ENCODE measurements around the gene ELF5.
A peak's percentile ranks its signal among the peaks of the same experiment; 100 is the strongest.

ELF5 gene

GRCh38 chr11:34457607-34458006 lies 56.0 kb downstream of the ELF5 start:
- no peaks in the 10 kb centered on the region for H3K4me1 Mint-ChIP-seq
- H3K27ac Mint-ChIP-seq, result no peak overlapping the region
- peaks cover 19% of the 10 kb centered on the region for H3K36me3 Mint-ChIP-seq
- no peaks in the 10 kb centered on the region for H3K9me3 Mint-ChIP-seq
- H3K27me3 Mint-ChIP-seq, result no peaks in the 10 kb centered on the region
- no peak overlapping the region for H3K4me3 Mint-ChIP-seq

- H3K36me3 Mint-ChIP-seq, result peaks cover 23% of the 10 kb centered on the region
- no peak overlapping the region for H3K27ac Mint-ChIP-seq
Measured at GRCh38 chr11:34454308-34455032, 59.1 kb downstream of the ELF5 start.

DNA sequence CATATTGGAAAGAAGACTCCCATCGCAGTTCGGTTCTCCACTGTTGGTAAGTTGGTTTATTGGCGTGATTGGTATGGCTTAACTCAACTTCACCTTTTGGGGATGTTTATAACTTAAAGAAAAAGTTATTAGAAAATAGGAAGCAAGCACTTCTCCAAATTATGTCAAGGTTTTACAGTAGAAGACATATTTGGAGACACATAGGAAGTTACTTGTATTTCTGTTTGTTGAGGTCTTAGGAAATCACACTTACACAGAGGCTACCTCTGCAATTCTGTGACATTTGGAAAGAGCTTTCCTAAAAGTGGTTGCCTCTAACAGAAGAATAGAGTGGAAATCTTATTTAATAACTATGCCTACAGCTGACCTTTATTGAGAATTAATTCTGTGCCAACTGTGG lies 62.5 kb downstream of the ELF5 start:
- Mint-ChIP-seq H3K4me3 (no peak overlapping the region), H3K27ac (no peak overlapping the region), H3K27me3 (no peaks in the 10 kb centered on the region), H3K9me3 (no peaks in the 10 kb centered on the region), H3K36me3 (peaks cover 17% of the 10 kb centered on the region), H3K4me1 (peaks cover 35% of the 10 kb centered on the region)

More at GRCh38 chr11:34454308-34455032, 59.1 kb downstream of the ELF5 start:
- Mint-ChIP-seq H3K27me3 (no peaks in the 10 kb centered on the region), H3K4me3 (no peak overlapping the region), H3K9me3 (no peaks in the 10 kb centered on the region), H3K4me1 (peaks cover 2% of the 10 kb centered on the region)

DNA sequence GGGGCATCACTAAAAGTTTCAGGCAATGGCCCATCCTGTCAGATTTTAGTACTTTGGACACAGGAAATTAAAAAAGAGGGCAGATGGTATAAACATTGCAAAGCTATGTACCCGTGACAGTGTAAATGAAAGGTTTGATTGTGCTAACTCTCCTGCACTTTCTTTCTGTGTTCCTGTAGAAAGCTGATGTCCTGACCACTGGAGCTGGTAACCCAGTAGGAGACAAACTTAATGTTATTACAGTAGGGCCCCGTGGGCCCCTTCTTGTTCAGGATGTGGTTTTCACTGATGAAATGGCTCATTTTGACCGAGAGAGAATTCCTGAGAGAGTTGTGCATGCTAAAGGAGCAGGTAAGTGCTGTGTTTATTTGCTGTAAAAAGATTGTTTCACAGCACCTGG lies 64.6 kb downstream of the ELF5 start:
- H3K36me3 Mint-ChIP-seq, result peaks cover 10% of the 10 kb centered on the region
- no peak overlapping the region for H3K27ac Mint-ChIP-seq
- no peak overlapping the region for H3K4me3 Mint-ChIP-seq
- H3K27me3 Mint-ChIP-seq, result no peaks in the 10 kb centered on the region
- H3K9me3 Mint-ChIP-seq, result no peaks in the 10 kb centered on the region
- H3K4me1 Mint-ChIP-seq, result peaks cover 50% of the 10 kb centered on the region

- Mint-ChIP-seq H3K4me1 (peaks cover 55% of the 10 kb centered on the region), H3K36me3 (peaks cover 10% of the 10 kb centered on the region), H3K9me3 (no peaks in the 10 kb centered on the region), H3K27me3 (no peaks in the 10 kb centered on the region), H3K4me3 (no peak overlapping the region), H3K27ac (peak overlapping the region; percentile 10)
Measured at GRCh38 chr11:34448223-34448994, 65.2 kb downstream of the ELF5 start.

GRCh38 chr11:34447044-34447443 lies 66.5 kb downstream of the ELF5 start:
- Mint-ChIP-seq H3K27ac (no peak overlapping the region), H3K9me3 (no peaks in the 10 kb centered on the region), H3K27me3 (no peaks in the 10 kb centered on the region), H3K36me3 (peaks cover 6% of the 10 kb centered on the region), H3K4me1 (peaks cover 64% of the 10 kb centered on the region), H3K4me3 (no peak overlapping the region)

GRCh38 chr11:34446386-34446785 lies 67.2 kb downstream of the ELF5 start:
- Mint-ChIP-seq H3K27me3 (no peaks in the 10 kb centered on the region), H3K36me3 (peaks cover 4% of the 10 kb centered on the region), H3K4me1 (peaks cover 66% of the 10 kb centered on the region), H3K27ac (no peak overlapping the region), H3K4me3 (no peak overlapping the region), H3K9me3 (no peaks in the 10 kb centered on the region)

GRCh38 chr11:34445956-34446355 lies 67.6 kb downstream of the ELF5 start:
- Mint-ChIP-seq H3K9me3 (no peaks in the 10 kb centered on the region), H3K27ac (no peak overlapping the region), H3K4me1 (peaks cover 70% of the 10 kb centered on the region), H3K36me3 (peaks cover 4% of the 10 kb centered on the region), H3K27me3 (no peaks in the 10 kb centered on the region), H3K4me3 (no peak overlapping the region)

DNA sequence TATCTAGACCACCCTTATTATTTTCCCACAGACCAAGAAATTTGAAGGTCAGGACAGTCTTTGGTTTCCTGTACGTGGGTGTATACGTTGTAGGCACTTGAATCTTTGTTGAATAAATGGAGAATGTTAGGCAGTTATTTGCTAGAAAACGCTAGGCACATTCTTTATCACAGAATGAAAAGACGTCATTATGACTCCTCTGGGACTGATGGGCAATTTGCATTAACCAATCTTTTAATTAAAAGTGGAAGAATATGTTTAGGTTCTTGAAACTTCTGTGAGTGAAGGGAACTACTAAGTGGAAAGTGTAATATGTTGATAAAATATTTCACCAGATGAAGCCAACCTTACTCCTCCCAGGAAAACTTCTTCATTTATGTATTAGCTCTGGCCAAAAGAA lies 69.2 kb downstream of the ELF5 start:
- H3K36me3 Mint-ChIP-seq, result no peaks in the 10 kb centered on the region
- peaks cover 81% of the 10 kb centered on the region for H3K4me1 Mint-ChIP-seq
- H3K27me3 Mint-ChIP-seq, result no peaks in the 10 kb centered on the region
- no peak overlapping the region for H3K4me3 Mint-ChIP-seq
- no peak overlapping the region for H3K27ac Mint-ChIP-seq
- no peaks in the 10 kb centered on the region for H3K9me3 Mint-ChIP-seq

DNA sequence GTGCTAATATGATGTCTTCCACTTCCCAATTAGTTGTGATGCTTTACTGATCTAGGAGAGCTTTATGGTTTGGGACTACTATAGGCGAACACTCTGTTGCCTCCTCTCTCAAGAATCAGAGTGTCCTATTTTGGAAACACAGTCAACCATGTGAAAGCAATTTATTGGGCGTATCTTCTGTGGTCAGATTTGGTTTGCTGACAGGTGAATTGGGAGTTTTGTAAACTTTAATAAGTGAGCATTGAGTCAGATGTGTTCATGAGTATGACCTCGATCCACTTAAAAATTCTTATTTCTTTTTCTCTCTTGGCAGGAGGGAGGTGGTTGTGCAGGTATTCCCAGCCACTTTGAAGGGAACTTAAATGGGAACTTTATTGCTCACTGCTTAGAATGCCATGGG lies 70.5 kb downstream of the ELF5 start:
- Mint-ChIP-seq H3K27ac (no peak overlapping the region), H3K9me3 (no peaks in the 10 kb centered on the region), H3K36me3 (no peaks in the 10 kb centered on the region), H3K27me3 (no peaks in the 10 kb centered on the region), H3K4me1 (peaks cover 76% of the 10 kb centered on the region), H3K4me3 (no peak overlapping the region)

- no peak overlapping the region for H3K4me3 Mint-ChIP-seq
- H3K9me3 Mint-ChIP-seq, result no peaks in the 10 kb centered on the region
- H3K27me3 Mint-ChIP-seq, result no peaks in the 10 kb centered on the region
- no peak overlapping the region for H3K27ac Mint-ChIP-seq
- peaks cover 63% of the 10 kb centered on the region for H3K4me1 Mint-ChIP-seq
- no peaks in the 10 kb centered on the region for H3K36me3 Mint-ChIP-seq
Measured at GRCh38 chr11:34441814-34442213, 71.8 kb downstream of the ELF5 start.

- H3K9me3 Mint-ChIP-seq, result no peaks in the 10 kb centered on the region
- H3K27me3 Mint-ChIP-seq, result no peaks in the 10 kb centered on the region
- H3K4me1 Mint-ChIP-seq, result peaks cover 48% of the 10 kb centered on the region
- H3K4me3 Mint-ChIP-seq, result peak overlapping the region; percentile 91
- no peaks in the 10 kb centered on the region for H3K36me3 Mint-ChIP-seq
- H3K27ac Mint-ChIP-seq, result peak overlapping the region; percentile 95
Measured at GRCh38 chr11:34439610-34440198, 73.9 kb downstream of the ELF5 start.

DNA sequence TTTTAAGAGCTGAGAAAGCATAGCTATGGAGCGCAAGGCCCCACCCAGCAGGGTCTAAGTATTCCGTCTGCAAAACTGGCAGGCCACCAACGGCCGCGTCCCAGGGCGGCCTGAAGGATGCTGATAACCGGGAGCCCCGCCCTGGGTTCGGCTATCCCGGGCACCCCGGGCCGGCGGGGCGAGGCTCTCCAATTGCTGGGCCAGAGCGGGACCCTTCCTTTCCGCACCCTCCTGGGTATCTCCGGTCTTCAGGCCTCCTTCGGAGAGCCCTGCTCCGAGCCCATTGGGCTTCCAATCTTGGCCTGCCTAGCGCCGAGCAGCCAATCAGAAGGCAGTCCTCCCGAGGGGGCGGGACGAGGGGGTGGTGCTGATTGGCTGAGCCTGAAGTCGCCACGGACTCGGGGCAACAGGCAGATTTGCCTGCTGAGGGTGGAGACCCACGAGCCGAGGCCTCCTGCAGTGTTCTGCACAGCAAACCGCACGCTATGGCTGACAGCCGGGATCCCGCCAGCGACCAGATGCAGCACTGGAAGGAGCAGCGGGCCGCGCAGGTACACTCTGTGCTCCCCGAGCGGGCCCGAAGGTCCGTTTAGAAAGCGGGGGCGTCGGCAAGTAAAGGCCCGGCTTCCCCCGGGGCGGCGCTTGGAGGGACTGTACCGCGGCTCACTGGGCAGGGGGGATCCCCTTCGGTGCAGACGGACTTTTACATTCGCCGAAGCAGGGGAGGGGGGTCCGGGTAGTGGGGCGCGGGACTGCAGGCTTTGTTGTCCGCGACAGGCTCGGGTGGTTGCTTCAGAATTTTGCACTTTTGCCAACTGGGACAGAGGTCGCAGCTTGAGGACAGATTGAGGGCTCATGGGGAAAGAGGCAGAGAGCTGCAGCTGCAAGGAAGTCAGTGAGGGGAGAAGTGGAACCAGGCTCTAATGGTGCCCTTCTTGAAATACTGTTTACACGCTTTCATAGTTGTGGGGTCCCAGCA lies 74.8 kb downstream of the ELF5 start, which contains the start of gene CAT:
Gene CAT, plus strand, starts transcription at position 406 of the 979 bp plus-strand sequence. Its CDS starts 80 bp downstream, at position 486.
- Mint-ChIP-seq H3K36me3 (no peaks in the 10 kb centered on the region), H3K4me1 (peaks cover 39% of the 10 kb centered on the region), H3K9me3 (no peaks in the 10 kb centered on the region), H3K4me3 (peak within 1 kb of the TSS; percentile 91), H3K27ac (peak within 1 kb of the TSS; percentile 95), H3K27me3 (no peaks in the 10 kb centered on the region)

- Mint-ChIP-seq H3K27me3 (no peaks in the 10 kb centered on the region), H3K27ac (no peak overlapping the region), H3K36me3 (no peaks in the 10 kb centered on the region), H3K4me1 (peaks cover 27% of the 10 kb centered on the region), H3K4me3 (no peak overlapping the region), H3K9me3 (no peaks in the 10 kb centered on the region)
Measured at GRCh38 chr11:34437224-34438125, 76.1 kb downstream of the ELF5 start.
